SW 1271 (cell line): Measurements from ENCODE around the gene POTEG.
"Not testable (repeated sequence)": the region's sequence is repeated elsewhere in the genome, so short reads cannot be mapped to it uniquely, and the experiment has no call there.

Experiments
- DNase-seq, 2 experiments: peaks; one replicate each; lab custom pipeline; 2025; lab: John Stamatoyannopoulos, UW

The POTEG gene

DNA sequence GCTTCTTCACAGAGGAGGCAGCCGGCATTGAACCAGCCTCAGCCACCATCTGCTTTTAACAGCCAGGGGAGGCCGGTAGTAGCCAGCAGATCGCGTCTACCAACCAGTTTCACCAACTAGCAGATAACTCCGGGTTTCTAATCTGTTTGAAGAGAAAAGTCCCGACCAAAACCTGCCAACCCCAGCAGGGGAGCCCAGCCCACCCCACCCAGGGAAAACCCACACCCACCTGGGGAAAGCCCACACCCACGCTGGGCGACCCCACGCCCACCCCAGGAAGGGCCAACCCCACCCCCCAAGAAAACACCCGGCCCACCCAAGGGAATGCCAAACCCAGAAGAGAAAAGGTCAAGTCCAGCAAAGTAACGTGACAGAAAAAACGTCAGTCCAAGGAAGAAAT lies at the start of gene POTEG:
TSS of gene POTEG (minus strand) at position 101 of the 400 bp plus-strand sequence. CDS start at position 49, 52 bp downstream.
- not testable (repeated sequence) for DNase-seq

DNA sequence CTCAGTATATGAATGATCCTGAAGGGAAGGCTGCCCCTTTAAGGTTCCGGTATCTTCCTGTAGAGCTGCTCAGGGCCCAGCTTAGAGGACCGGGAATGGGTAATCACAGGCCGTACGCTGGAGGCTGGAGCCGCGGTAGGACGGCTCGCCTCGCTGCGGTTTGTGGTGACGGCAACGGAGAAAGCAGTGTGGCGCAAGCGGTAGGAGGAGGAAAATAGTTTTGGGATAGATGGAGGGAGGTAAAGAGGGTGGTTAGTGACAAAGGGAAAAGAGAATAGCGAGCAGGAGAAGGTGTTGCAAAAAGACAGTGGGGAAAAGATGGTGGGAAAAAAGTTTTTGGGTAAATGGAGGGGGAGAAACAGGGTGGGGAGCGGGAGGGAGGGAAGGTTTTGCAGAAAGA lies 48.0 kb upstream of the POTEG start:
- DNase-seq: not testable (repeated sequence)

DNA sequence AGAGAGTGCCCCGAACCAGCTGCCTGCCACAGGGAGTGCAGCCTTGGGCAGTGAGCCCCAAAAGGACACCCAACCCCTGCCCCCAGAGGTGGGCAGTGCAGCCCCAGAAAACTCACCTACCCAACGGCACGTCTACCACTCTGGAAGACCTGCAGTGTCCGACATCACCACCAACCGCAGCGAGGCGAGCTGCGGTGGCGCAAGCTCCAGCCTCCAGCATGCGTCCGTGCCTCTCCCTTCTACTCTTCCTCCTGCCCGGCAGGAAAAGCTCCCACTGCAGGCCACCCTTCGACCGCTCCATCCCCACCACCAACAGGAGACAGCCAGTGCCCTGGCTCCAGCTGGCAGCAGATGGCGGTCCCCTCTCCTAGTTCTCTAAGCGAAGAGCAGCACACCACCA lies 47.3 kb upstream of the POTEG start:
- DNase-seq: not testable (repeated sequence)

DNA sequence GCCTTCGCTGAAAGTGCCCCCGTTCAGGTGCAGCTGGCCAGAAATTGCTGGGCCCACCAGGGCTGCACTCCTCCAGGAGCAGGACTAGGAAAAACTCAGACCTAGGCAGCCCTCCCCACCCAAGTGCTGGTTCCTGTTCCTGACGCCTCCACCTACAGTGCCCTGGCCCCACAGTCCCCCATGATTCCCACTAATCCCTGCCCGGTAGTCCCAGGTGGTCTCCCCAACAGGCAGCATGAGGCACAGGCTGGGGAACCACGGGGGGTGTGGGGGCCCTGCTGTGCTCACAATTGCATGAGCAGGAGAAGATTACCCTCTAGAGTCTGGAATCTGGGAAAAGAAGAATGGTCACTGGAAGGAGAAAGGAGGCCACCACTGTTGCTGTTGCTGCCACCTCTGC lies 46.4 kb upstream of the POTEG start:
- not testable (repeated sequence) for DNase-seq

DNA sequence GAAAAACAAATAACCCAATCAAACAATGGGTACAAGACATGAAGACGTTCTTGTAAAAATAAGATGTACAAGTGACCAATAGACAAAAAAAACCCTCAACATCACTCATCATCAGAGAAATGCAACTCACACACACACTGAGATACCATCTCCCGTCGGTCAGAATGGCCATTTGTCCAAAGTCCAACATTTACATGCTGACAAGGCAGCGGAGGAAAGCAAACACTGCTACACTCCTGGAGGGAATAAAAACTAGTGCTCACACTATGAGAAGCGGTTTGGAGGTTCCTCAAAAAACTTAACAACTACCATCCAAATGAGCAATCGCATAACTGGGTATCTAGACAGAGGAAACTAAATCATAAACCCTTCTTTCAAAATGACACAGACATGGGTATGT lies 11.6 kb upstream of the POTEG start:
- not testable (repeated sequence) for DNase-seq

DNA sequence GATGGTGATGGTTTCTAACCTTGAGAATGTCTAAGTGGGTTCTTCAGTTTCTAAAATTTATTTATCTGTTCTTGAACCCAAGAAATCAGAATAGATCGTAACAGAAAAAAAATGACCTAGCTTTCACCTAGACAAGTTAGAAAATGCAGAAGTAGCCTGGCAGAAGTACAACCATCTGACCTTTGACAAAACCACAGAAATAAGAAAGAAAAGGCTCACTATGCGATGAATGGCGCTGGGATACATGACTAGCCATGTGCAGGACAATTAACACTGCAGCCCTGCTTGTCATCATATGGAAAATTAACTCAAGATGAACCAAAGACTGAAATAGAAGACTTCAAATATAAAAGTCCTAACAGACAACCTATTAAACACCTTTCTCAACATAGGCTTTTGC lies 5.7 kb upstream of the POTEG start:
- DNase-seq: not testable (repeated sequence)

DNA sequence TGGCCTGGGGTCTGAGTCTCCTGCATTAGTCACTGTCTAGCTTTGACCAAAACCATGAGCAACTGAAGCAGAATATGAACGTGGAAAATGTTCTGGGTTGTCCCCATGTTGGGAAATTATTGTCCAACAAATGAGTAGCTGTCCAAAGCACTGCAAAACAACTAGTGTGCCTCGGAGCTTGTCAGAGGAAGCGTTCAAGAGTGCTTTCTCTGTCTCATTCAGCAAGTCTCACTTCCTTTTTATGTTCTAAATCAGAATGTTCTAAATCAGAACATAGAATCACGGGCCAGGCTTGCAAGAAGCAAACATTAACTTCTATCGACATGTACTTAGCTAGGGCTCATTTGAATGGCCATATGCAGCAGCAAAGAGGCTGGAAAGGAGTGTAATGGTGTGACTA lies 5.1 kb upstream of the POTEG start:
- DNase-seq: not testable (repeated sequence)

DNA sequence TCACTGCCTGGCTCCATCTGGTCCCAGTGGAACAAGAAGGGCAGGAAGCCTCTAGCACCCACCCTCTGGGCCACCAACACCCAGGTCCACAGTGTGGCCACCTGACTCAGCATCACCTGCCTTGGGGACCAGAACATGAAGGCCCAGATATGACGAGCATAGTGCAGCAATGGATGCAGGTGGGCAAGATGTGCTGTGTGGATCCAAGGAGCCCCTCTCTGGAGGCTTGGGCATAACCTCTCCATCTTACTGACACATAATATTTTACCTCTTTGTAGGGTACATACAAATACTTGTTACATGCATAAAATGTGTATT lies 2.9 kb upstream of the POTEG start:
- not testable (repeated sequence) for DNase-seq

DNA sequence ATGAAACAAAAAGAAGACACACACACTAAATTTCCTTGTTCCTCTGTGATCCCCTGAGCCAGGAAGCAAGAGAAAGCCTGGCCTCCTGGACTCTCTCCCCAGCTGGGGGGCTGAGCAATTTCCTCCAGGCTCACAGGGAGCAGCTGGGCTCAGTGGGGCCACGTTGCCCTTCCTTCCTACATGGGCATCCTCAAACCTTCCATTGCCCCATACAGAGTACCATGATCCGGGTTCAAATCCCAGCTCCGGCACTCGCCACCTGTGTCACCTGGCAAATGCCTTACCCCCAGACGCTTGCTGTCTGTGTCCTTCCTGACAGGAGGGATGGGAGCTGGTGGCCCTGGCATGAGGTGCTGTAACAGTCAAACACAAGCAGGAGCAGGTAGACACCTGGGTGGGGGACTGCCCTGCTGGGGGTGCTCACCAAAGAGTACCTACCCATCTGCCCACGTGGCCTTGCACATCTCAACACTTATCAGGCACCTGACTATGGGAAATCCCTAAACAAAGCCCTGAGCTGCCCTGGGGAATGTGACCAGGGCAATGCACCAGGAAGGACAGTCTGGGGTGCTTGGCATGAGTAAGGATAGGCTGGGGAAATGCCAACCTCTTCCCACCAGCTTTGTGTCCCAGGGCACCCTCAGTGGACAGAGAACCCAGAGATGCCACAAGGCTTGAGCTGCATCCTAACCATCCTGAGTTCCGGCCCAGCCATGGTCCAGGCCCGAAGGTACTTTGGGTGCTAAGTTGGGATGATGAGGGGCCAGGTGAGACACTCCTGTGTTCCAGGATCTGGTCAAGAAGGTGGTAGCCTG lies 2.4 kb upstream of the POTEG start:
- DNase-seq: not testable (repeated sequence)

DNA sequence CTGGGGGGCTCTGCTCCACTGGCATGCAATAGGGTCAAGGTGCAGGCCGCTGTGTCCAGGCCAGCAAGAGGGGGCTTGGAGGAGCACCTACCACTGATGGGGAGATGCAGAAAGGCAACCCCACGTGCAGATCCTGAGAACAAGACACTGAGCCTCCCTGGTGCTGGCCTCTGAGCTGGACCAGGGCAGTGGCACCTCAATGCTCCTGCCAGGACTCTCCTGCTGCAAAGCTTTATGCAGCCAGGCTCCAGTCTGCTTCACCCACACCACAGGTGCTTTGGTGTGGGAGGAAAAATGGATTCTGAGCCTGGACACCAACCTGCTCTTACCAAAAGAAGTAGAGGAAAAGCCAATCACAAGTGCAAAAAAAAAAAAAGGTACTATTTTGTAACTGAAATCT lies 1.7 kb upstream of the POTEG start:
- DNase-seq: not testable (repeated sequence)

DNA sequence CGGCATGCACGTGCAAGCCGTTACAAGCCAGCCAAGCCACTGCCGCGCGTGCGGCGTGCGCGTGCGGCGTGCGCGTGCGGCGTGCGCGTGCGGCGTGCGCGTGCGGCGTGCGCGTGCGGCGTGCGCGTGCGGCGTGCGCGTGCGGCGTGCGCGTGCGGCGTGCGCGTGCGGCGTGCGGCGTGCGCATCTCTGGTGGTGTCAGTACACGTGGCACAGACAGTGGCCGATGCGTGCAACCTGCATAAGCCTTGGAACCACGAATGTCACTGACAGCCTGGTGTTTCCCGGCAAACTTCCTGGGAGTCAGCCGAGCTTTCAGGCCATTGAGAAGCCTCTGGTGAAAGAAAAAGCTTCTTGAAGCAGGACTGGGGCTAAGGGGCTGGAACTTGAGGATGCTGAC lies 750 bp upstream of the POTEG start:
- not testable (repeated sequence) for DNase-seq

DNA sequence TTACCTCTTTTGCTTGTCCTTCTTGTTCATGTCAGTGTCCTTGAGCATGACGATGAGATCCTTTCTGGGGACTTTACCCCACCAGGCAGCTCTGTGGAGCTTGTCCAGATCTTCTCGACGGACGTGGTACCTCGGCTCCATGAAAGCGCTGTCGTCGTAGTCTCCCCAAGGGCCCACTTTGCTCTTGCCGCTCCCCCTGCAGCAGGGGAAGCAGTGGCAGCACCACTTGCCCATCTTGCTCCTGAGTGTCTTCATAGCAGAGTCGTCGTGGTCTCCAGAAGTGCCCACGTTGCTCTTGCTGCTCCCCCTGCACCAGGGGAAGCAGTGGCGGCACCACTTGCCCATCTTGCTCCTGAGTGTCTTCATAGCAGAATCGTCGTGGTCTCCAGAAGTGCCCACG lies 376 bp downstream of the POTEG start:
- not testable (repeated sequence) for DNase-seq

DNA sequence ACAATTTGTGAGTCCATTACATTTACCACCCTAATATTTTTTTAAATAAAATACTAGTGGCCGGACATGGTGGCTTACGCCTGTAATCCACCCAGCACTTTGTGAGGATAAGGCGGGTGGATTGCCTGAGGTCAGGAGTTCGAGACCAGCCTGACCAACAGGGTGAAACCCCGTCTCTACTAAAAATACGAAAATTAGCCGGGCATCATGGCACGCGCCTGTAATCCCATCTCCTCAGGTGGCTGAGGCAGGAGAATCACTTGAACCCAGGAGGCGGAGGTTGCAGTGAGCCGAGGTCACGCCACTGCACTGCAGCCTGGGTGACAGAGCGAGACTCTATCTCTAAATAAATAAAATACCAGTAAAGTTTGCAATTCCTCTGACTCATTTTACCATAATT lies 25.6 kb downstream of the POTEG start:
- DNase-seq: not testable (repeated sequence)

DNA sequence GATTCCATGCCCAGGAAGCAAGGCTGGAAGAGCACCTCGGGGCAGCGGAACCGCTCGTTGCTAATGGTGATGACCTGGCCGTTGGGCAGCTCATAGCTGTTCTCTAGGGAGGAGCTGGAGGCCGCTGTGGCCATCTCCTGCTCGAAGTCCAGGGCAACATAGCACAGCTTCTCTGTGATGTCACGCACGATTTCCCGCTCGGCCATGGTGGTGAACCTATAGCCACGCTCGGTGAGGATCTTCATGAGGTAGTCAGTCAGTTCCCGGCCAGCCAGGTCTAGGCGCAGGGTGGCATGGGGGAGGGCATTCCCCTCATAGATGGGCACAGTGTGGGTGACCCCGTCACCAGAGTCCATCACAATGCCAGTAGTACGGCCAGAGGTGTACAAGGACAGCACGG lies 32.0 kb downstream of the POTEG start:
- not testable (repeated sequence) for DNase-seq

DNA sequence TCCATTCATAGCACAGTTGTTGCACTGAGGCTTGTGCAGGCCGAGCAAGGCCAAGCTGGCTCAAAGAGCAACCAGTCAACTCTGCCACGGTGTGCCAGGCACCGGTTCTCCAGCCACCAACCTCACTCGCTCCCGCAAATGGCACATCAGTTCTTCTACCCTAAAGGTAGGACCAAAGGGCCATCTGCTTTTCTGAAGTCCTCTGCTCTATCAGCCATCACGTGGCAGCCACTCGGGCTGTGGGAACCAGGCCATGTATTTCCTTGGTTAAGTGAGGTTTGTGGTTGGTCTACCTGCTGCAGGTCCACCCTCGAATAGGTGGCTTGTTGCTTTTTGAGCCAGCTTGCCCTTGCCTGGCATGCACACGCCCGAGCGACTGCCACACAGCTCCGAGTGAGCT lies 39.4 kb downstream of the POTEG start:
- DNase-seq: not testable (repeated sequence)

DNA sequence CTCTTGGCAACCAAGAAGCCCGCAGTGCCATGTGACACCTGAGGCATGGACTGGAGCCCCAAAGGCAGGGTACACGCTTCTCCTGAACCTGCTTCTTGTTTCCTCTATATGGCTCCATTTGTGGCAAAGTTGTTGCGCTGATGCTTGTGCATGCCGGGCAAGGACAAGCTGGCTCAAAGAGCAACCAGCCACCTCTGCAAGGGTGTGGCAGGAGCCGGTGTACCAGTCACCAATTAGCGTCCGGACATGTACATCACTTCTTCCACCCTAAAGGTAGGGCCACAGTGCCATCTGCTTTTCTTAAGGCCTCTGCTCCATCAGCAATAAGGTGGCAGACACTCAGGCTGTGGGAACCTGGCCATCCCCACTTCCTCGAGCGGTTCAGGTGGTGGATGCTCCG lies 43.9 kb downstream of the POTEG start:
- DNase-seq: not testable (repeated sequence)

DNA sequence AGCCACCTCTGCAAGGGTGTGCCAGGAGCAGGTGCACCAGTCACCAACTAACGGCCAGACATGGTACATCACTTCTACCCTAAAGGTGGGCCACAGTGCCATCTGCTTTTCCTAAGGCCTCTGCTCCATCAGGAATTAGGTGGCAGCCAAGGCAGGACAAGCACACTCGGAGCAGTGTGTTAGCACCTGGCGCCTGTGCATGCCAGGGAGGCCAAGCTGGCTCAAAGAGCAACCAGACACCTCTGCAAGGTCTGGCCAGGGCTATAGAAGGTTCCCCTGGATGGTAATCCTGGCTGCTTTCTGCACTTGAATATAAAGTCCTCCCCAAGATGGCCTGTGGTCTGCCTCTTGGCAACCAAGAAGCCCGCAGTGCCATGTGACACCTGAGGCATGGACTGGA lies 45.4 kb downstream of the POTEG start:
- not testable (repeated sequence) for DNase-seq

DNA sequence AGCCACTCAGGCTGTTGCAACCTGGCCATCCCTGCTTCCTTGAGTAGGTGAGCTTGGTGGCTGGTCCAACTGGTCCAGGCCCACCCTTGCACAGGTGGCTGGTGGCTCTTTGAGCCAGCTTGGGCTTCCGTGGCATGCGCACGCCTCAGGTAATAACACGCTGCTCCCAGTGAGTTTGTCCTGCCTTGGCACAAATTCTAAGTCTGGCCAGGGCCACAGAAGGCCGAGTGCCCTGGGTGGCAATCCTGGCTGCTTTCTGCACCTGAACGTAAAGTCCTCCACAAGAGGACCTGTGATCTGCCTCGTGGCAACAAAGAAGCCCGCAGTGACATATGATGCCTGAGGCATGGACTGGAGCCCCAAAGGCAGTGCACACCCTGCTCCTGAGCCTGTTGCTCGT lies 47.1 kb downstream of the POTEG start:
- not testable (repeated sequence) for DNase-seq

DNA sequence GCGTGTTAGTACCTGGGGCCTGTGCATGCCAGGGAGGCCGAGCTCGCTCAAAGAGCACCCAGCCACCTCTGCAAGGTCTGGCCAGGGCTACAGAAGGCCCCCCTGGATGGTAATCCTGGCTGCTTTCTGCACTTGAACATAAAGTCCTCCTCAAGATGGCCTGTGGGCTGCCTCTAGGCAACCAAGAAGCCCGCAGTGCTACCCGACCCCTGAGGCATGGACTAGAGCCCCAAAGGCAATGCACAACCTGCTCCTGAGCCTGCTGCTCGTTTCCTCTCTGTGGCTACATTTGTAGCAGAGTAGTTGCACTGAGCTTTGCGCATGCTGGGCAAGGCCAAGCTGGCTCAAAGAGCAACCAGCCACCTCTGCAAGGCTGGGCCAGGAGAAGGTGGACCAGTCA lies 47.8 kb downstream of the POTEG start:
- not testable (repeated sequence) for DNase-seq

DNA sequence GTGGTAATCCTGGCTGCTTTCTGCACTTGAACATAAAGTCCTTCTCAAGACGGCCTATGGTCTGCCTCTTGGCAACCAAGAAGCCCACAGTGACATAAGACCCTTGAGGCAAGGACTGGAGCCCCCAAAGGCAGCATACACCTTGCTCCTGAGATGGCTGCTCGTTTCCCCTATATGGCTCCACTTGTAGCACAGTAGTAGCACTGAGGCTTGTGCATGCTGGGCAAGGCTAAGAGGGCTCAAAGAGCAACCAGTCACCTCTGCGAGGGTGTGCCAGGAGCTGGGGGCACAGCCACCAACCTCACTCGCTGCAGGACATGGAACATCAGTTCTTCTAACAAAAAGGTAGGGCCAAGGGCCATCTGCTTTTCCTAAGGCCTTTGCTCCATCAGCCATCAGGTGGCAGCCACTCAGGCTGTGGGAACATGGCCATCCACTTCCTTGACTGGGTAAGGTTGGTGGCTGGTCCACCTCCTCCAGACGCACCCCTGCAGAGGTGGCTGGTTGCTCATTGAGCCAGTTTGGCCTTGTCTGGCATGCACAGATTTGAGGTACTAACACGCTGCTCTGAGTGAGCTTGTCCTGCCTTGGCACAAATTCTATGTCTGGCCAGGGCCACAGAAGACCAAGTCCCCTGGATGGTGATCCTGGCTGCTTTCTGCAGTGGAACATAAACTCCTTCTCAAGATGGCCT lies 49.9 kb downstream of the POTEG start:
- DNase-seq: not testable (repeated sequence)

DNA sequence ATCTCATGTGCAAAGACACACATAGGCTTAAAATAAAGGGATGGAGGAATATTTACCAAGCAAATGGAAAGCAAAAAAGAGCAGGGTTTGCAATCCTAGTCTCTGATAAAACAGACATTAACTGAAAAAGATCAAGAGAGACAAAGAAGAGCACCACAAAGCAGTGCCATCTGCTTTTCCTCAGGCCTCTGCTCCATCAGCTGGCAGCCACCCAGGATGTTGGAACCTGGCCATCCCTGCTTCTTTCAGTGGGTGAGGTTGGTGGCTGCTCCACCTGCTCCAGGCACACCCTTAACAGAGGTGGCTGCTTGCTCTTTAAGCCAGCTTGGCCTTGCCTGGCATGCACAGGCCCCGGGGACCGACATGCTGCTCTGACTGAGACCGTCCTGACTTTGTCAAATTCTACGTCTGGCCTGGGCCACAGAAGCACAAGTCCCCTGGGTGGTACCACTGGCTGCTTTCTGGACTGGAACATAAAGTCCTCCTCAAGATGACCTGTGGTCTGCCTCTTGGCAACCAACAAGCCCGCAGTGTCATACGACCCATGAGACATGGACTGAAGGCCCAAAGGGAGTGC lies 51.0 kb downstream of the POTEG start:
- not testable (repeated sequence) for DNase-seq

DNA sequence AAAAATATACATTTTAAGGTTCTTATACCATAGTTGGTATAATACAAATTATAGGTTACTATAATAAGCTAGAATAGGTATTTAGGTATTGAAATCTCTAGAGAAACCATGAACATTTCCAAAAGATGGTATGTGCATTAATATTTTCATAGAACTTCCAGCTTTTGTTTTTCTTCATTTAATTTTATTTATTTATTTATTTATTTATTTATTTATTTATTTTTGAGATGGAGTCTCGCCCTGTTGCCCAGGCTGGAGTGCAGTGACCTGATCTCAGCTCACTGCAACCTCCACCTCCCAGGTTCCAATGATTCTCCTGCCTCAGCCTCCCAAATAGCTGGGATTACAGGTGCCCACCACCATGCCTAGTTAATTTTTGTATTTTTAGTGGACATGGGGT lies 54.0 kb downstream of the POTEG start:
- not testable (repeated sequence) for DNase-seq

DNA sequence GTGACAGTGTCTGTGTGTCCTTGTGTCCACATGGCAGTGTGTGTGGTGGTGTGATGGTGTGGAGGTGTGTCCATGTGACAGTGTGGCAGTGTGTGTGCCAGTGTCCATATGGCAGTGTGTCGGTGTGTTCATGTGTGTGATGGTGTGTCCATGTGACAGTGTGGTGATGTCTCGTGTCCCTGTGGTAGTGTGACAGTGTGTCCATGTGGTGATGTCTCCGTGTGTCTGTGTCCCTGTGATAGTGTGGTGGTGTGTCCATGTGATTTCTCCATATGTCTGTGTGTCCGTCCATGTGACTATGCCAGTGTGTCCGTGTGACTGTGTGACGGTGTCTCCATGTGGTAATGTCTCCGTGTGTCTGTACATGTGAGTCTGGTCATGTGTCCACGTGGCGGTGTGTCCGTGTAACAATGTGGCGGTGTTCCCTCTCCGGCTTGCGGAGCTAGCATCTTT lies 59.7 kb downstream of the POTEG start:
- DNase-seq: not testable (repeated sequence)
